Astrocyte (in vitro differentiated cells and primary cell): ENCODE measurements around the gene TLX2.

ENCODE experiments used
- EZH2 ChIP-seq: IDR thresholded peaks from 2 replicates; pipeline ENCODE4 v1.6.1; 2012; ENCODE audit warnings: mild to moderate bottlenecking, low read length, inconsistent platforms; ENCODE audit not compliant: insufficient read depth
- TF ChIP-seq, protein P1 (sequence below): IDR thresholded peaks from 2 replicates; pipeline ENCODE4 v1.5.1; 2011; ENCODE audit warnings: low read depth, mild to moderate bottlenecking, inconsistent platforms, low read length, moderate library complexity; ENCODE audit not compliant: insufficient read depth

DNA sequence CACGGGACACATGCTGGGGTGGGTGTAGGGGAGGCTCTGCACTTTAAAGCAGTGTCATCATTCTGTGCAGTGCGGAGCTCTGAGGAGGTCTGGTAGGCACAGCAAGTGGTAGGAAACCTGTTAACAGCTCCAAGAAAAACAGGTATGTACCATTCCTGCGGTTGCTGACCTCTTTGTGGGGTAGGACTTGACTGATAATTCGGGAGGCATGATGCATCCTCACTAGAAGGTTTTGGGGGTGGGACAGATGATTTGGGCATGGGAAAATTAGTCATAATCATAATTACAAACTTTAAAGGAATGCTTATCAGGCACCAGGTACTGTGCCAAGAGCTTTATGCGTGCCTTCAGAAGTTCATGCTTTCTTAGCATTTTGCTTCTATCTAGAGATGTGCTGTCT, 50.0 kb downstream of the TLX2 start:
- TF ChIP-seq, protein P1, sequence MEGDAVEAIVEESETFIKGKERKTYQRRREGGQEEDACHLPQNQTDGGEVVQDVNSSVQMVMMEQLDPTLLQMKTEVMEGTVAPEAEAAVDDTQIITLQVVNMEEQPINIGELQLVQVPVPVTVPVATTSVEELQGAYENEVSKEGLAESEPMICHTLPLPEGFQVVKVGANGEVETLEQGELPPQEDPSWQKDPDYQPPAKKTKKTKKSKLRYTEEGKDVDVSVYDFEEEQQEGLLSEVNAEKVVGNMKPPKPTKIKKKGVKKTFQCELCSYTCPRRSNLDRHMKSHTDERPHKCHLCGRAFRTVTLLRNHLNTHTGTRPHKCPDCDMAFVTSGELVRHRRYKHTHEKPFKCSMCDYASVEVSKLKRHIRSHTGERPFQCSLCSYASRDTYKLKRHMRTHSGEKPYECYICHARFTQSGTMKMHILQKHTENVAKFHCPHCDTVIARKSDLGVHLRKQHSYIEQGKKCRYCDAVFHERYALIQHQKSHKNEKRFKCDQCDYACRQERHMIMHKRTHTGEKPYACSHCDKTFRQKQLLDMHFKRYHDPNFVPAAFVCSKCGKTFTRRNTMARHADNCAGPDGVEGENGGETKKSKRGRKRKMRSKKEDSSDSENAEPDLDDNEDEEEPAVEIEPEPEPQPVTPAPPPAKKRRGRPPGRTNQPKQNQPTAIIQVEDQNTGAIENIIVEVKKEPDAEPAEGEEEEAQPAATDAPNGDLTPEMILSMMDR = no peak
- TF ChIP-seq EZH2 = no peak
